RCC 7860 (cell line): ENCODE measurements around the gene MAEL.

Source experiments
- DNase-seq: peaks from one replicate; pipeline ENCODE4 v3.0.0-alpha.2; 2015; ENCODE audit warnings: low spot score
- FAIRE-seq: peaks from 2 replicates; lab custom pipeline; 2012; peaks lifted over from hg19 to GRCh38; lab: Jason Lieb, UNC

The MAEL gene

GRCh38 chr1:166988974-166989515 lies at the start of gene MAEL:
TSS of gene MAEL (plus strand) at chr1:166989280. CDS start at chr1:166989353, 73 bp downstream.
- DNase-seq (no peak), FAIRE-seq (no peak)

GRCh38 chr1:166939741-166940375 lies 49.2 kb upstream of the MAEL start:
- DNase-seq (no peak), FAIRE-seq (no peak)

- FAIRE-seq (peak; percentile 96), DNase-seq (peak; percentile 92)
Measured at GRCh38 chr1:166944186-166944967, 44.7 kb upstream of the MAEL start.

GRCh38 chr1:166947398-166948043 lies 41.6 kb upstream of the MAEL start:
- DNase-seq (peak; percentile 77), FAIRE-seq (peak; percentile 5)

GRCh38 chr1:166948856-166949350 lies 40.2 kb upstream of the MAEL start:
- DNase-seq (no peak), FAIRE-seq (no peak)

- DNase-seq (no peak), FAIRE-seq (no peak)
Measured at GRCh38 chr1:166950156-166950555, 38.9 kb upstream of the MAEL start.

- no peak for FAIRE-seq
- DNase-seq: no peak
Measured at GRCh38 chr1:166951050-166951449, 38.0 kb upstream of the MAEL start.

- DNase-seq (peak; percentile 91), FAIRE-seq (peak; percentile 98)
Measured at GRCh38 chr1:166952002-166952746, 36.9 kb upstream of the MAEL start.

GRCh38 chr1:166953491-166953890 lies 35.6 kb upstream of the MAEL start:
- no peak for DNase-seq
- no peak for FAIRE-seq

GRCh38 chr1:166956057-166956850 lies 32.8 kb upstream of the MAEL start:
- no peak for FAIRE-seq
- DNase-seq: no peak

GRCh38 chr1:166956872-166957271 lies 32.2 kb upstream of the MAEL start:
- DNase-seq: no peak
- no peak for FAIRE-seq

GRCh38 chr1:166960858-166961474 lies 28.1 kb upstream of the MAEL start:
- no peak for FAIRE-seq
- no peak for DNase-seq

- FAIRE-seq: no peak
Measured at GRCh38 chr1:166969074-166969677, 19.9 kb upstream of the MAEL start.

GRCh38 chr1:166971252-166971651 lies 17.8 kb upstream of the MAEL start:
- FAIRE-seq (no peak), DNase-seq (no peak)

More at GRCh38 chr1:166969074-166969677, 19.9 kb upstream of the MAEL start:
- DNase-seq: no peak

GRCh38 chr1:166972193-166972592 lies 16.9 kb upstream of the MAEL start:
- FAIRE-seq (no peak), DNase-seq (no peak)

GRCh38 chr1:166972826-166973225 lies 16.3 kb upstream of the MAEL start:
- DNase-seq (no peak), FAIRE-seq (no peak)

GRCh38 chr1:166974647-166975345 lies 14.3 kb upstream of the MAEL start:
- no peak for FAIRE-seq
- DNase-seq: no peak

- DNase-seq (no peak), FAIRE-seq (no peak)
Measured at GRCh38 chr1:166975361-166976129, 13.5 kb upstream of the MAEL start, which contains the start of gene ILDR2. TSS of gene ILDR2 (minus strand) at chr1:166975540. CDS start at chr1:166975268, 272 bp downstream.
